ENCODE data around the gene NEK2.

The NEK2 gene

DNA sequence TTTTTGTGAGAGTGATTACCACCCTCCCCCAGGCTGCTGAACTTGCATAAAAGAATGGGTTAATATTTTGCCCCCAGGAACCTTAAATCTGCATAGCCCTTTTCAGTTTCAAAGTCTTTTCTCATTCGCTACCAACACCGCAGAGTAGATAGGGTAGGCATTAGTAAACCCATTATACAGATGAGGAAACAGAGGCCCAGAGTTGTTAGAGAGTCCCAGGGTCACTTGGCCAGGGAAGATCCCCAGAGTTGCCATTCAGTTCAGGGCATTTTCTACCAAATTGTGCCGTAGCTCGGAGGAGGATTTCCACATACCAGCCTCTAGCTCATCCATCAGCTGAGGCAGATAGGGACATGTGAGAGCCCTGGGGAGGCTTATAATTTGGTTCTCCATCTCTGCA is 40.5 kb downstream of the NEK2 start:
- TF ChIP-seq ZFX (IDR thresholded peaks at IDR 0.05), result no peak
- TF ChIP-seq, protein P1, sequence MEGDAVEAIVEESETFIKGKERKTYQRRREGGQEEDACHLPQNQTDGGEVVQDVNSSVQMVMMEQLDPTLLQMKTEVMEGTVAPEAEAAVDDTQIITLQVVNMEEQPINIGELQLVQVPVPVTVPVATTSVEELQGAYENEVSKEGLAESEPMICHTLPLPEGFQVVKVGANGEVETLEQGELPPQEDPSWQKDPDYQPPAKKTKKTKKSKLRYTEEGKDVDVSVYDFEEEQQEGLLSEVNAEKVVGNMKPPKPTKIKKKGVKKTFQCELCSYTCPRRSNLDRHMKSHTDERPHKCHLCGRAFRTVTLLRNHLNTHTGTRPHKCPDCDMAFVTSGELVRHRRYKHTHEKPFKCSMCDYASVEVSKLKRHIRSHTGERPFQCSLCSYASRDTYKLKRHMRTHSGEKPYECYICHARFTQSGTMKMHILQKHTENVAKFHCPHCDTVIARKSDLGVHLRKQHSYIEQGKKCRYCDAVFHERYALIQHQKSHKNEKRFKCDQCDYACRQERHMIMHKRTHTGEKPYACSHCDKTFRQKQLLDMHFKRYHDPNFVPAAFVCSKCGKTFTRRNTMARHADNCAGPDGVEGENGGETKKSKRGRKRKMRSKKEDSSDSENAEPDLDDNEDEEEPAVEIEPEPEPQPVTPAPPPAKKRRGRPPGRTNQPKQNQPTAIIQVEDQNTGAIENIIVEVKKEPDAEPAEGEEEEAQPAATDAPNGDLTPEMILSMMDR (conservative IDR thresholded peaks at IDR 0.05), result no peak
- no peak overlapping the region for H3K27ac ChIP-seq

DNA sequence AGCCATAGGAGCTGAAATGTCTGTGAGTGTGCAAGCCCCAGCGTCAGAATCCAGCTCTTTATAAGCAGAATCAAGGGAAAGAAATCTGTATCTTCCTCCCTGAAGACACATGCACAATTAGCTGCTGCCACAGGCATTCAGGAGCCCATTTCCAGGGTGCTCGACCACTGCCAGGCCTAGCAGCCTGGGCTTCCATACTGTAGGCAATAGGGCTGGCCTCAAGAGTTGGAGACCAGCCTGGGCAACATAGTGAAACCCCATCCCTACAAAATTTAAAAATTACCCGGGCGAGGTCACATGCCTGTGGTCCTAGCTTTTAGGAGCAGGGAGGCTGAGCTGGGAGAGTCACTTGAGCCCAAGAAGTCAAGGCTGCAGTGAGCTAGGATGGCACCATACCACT is 41.0 kb downstream of the NEK2 start:
- TF ChIP-seq, protein P1 (conservative IDR thresholded peaks at IDR 0.05), result no peak
- no peak for TF ChIP-seq ZFX (IDR thresholded peaks at IDR 0.05)
- no peak overlapping the region for H3K27ac ChIP-seq

DNA sequence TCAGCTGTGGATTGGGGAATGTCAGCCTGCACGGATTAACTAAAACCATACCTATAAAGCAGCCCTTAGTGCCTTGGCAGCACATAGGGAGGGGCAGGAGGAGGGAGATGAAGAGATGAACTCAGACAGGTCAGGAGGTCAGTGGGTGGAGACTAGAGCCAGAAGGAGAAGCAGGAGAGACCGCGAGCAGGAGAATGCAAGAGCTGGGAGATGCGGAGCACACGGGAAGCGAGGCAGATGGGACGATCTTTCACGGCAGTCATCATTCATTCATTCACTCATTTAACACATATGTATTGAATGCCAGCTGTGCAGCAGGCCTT is 41.9 kb downstream of the NEK2 start:
- no peak overlapping the region for H3K27ac ChIP-seq
- no peak for TF ChIP-seq ZFX (IDR thresholded peaks at IDR 0.05)
- TF ChIP-seq, protein P1 (conservative IDR thresholded peaks at IDR 0.05), result no peak

DNA sequence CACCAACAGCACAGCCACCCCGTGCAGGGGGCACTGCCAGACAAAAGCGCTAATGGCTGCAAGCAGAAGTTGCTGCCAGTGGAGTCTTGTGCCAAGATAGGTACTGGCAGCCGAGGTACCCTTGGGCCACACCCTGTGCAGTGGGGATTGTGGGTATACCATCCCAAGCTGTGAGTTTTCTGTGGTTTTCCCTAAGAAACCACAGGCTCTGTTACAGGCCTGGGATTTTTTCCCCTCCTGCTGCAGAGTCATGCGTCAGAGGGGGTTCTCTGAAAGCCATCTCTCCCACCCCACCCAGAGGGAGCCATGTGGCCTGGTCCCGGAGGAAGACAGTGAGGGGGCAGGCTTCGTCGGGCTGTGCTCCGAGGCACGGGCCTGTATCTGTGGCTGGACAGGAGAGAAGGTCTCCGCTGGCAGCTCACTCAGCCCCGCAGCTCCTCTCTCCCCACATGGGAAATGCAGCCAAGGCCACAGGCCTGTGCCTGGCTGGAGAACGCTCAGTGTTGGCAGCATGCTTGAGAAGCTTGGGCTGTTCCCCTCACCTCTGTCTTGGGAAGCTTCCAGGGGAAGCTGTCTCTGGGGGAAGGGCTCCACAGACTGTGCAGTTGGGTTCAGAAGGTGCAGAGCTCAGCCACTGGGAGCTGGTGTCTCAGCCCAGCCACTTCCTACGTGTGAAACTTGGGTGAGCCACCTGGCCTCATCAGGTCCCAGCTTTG is 42.5 kb downstream of the NEK2 start:
- TF ChIP-seq, protein P1 (conservative IDR thresholded peaks at IDR 0.05), result no peak
- TF ChIP-seq ZFX (IDR thresholded peaks at IDR 0.05), result no peak
- no peak overlapping the region; the same call in 1 of the 2 replicates for H3K27ac ChIP-seq

DNA sequence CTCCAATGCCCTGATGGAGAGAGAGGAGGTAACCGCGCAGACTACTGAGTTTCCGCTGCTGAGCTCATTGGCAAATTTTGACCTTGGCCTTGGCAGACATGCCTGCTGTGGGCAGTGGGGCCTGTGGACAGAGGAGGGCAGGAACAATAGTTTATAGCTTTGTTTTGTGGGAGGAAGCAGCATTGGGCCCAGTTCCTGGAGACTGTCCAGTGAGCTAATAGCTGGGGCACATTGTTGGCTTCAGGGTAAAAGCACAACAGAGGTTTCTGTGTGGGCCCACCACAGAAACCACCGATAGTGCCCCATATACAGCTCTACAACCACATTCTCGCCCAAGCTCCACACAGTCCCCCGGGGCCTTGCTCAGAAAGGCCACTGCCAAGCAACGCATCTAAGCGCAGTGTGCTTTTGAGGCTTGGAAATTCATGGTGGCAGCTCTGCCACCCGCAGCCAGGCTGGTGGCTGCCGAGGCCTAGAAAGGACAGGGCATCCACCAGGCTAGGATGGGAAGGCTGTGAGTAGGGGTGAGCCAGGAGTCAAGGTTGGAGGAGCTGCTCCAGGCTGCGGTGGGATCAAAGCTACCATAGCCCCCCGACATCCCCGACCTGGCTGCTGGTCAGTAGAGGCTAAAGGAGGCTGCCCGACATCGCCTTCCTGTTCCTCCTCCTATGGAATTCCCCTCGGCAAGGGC is 43.2 kb downstream of the NEK2 start:
- TF ChIP-seq ZFX (IDR thresholded peaks at IDR 0.05), result no peak
- TF ChIP-seq, protein P1 (conservative IDR thresholded peaks at IDR 0.05), result no peak
- H3K27ac ChIP-seq, result peak overlapping the region; percentile 8; the same call in 1 of the 2 replicates

DNA sequence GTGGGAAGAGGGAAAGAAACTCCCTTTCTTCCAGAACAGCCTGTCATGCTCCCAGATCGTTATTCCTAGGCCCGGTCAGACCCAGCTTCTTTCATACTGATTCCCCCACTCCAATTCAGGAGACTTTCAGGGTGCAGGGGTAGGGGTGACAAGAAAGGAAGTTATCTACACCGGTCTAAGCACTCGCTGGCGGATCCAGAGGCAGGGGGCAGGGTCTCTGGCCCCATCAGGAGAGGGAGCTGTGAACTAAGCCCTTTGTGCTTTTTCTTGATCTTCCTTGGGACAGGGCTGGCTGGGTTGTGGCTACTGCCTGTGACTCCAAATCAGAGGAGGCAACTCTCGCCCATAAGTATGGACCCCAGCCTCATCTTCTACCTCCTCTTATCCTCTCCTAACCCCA is 44.3 kb downstream of the NEK2 start:
- TF ChIP-seq, protein P1 (conservative IDR thresholded peaks at IDR 0.05), result no peak
- TF ChIP-seq ZFX (IDR thresholded peaks at IDR 0.05), result no peak
- no peak overlapping the region for H3K27ac ChIP-seq

DNA sequence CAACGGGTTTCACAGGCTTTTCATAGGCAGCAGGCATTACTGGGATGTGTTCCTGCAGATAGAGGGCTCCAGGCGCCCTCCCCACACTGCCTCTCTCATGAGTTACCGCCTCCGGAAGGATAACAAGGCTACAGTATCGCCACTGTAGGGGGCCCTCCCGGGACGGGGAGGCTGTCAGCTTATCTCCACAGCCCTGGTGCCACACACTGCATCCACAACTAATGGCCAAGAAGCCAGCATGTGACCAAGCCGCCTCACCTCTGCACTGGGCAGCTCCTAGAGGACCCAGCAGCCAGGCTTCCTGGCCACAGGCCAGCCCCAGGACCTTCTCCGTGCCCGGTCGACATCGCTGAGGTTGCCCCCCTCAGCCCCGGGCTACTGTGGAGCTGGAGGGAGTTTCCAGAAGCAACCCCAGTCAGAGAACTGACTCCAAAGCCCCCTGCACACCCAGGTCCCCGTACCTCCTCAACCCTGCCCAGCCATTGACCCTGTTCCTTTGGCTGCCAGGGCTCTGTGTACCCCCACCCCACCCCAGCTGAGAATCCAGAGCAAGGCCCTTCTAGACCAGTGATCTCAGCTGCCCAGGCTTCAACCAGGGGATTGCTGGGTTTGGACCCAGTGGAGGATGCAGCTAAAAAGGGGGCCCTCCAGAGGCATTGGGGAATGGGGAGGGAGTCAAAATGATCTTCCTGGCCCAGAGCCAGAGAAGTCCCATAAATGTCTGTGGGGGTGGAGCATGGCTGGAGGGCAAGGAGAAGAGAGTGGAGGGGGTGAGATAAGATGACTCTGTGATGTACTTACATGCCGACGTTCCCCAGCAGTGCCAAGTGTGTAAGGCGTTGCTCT is 45.0 kb downstream of the NEK2 start:
- TF ChIP-seq, protein P1 (conservative IDR thresholded peaks at IDR 0.05), result no peak
- TF ChIP-seq ZFX (IDR thresholded peaks at IDR 0.05), result no peak
- no peak overlapping the region for H3K27ac ChIP-seq
